GM12864 (cell line): Measurements from ENCODE around the gene BLCAP.

Experiments used
- DNase-seq: peaks from one replicate; pipeline ENCODE4 v3.0.0-alpha.2; 2011; ENCODE audit warnings: low read depth
- H3K4me3 ChIP-seq: 2 replicates; pipeline ENCODE4 v1.5.1; 2011; ENCODE audit warnings: mild to moderate bottlenecking, low read depth, low read length, control low read depth
- CTCF ChIP-seq: IDR thresholded peaks from 2 replicates; pipeline ENCODE4 v1.5.1; 2011; ENCODE audit warnings: low read depth, mild to moderate bottlenecking, moderate library complexity, low read length, control low read depth, inconsistent platforms; ENCODE audit errors: missing control alignments

The BLCAP gene

GRCh38 chr20:37564016-37564387 is 36.3 kb upstream of the BLCAP start:
- DNase-seq = no peak
- H3K4me3 ChIP-seq = no peak overlapping the region
- TF ChIP-seq CTCF = no peak

GRCh38 chr20:37562695-37563480 is 35.2 kb upstream of the BLCAP start:
- H3K4me3 ChIP-seq = no peak overlapping the region
- TF ChIP-seq CTCF = no peak
- no peak for DNase-seq

- no peak for TF ChIP-seq CTCF
- DNase-seq = no peak
- H3K4me3 ChIP-seq = no peak overlapping the region
Observed at GRCh38 chr20:37560629-37561028, 33.0 kb upstream of the BLCAP start.

GRCh38 chr20:37559312-37560027 is 31.8 kb upstream of the BLCAP start:
- H3K4me3 ChIP-seq = no peak overlapping the region
- DNase-seq = no peak
- no peak for TF ChIP-seq CTCF

- no peak overlapping the region for H3K4me3 ChIP-seq
- no peak for TF ChIP-seq CTCF
- DNase-seq = no peak
Observed at GRCh38 chr20:37558779-37559178, 31.1 kb upstream of the BLCAP start.

GRCh38 chr20:37558306-37558705 is 30.6 kb upstream of the BLCAP start:
- TF ChIP-seq CTCF = no peak
- no peak overlapping the region for H3K4me3 ChIP-seq
- DNase-seq = no peak
